ENCODE data around the gene TBC1D1.

DNA sequence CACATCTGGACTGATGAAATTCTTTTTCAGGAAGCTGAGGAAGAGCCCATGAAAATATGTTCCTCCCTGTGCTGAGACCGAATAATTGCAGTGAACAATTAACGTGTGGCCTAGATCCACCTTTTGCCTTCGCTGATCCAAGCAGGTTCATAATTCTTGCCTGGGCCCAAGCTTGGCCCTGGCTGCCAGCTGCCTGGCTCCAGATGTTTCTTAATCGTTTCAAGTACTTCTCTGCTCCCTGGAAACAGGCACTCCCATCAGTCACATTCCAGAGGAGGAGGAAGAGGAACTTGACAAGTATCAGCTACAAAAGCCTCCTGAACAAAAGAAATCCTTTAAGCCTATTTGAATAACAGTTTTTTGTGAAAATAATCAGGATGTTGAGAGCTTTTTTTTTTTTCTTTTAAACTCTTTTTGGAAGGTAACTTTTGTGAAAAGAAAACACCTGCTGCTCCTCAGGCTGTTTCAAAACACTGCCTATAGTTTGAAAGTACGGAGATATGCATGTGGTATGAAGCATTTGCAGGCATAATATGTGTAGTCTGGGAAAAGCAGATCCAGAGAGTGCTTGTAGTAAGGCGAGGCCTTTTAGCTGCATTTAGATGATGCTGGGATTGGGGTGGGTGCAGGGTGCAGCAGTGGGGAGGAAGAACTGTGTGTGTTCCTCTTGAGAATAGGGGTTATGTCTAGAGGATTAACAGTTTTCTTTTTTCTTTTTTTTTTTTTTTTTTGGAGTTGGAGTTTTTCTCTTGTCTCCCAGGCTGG lies 223.7 kb downstream of the TBC1D1 start:
- TF ChIP-seq, protein P1, sequence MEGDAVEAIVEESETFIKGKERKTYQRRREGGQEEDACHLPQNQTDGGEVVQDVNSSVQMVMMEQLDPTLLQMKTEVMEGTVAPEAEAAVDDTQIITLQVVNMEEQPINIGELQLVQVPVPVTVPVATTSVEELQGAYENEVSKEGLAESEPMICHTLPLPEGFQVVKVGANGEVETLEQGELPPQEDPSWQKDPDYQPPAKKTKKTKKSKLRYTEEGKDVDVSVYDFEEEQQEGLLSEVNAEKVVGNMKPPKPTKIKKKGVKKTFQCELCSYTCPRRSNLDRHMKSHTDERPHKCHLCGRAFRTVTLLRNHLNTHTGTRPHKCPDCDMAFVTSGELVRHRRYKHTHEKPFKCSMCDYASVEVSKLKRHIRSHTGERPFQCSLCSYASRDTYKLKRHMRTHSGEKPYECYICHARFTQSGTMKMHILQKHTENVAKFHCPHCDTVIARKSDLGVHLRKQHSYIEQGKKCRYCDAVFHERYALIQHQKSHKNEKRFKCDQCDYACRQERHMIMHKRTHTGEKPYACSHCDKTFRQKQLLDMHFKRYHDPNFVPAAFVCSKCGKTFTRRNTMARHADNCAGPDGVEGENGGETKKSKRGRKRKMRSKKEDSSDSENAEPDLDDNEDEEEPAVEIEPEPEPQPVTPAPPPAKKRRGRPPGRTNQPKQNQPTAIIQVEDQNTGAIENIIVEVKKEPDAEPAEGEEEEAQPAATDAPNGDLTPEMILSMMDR (conservative IDR thresholded peaks at IDR 0.05 in 1 of 2, IDR thresholded peaks at IDR 0.05 in 1 of 2; ENCODE audit: low read depth in 1 of 2, low read length in 2 of 2): no peak
- TF ChIP-seq EZH2 (IDR thresholded peaks at IDR 0.05; ENCODE audit: low read length, missing control alignments): no peak
